Vagina (tissue), 2 donors: ENCODE results near the gene NYNRIN. TPM values are rescaled to one million over a fixed set of nuclear protein-coding genes. Genes with fewer than 3 reads are reported as not detected.

Experiments used
- DNase-seq, 2 donors: peaks; one replicate each; pipeline ENCODE4 v3.0.0-alpha.2; 2017; ENCODE audit errors: extremely low spot score in 2 of 2
- H3K27ac ChIP-seq: fragments of 200-600 bp; sonication (generic); one replicate; pipeline ENCODE4 v1.5.1; 2019
- H3K27me3 ChIP-seq: fragments of 200-600 bp; sonication (generic); one replicate; pipeline ENCODE4 v1.5.1; 2019
- H3K36me3 ChIP-seq, 2 donors: fragments of 200-600 bp; sonication (generic); one replicate each; pipeline ENCODE4 v1.5.1; 2017 to 2019
- H3K4me1 ChIP-seq: fragments of 200-600 bp; sonication (generic); one replicate; pipeline ENCODE4 v1.5.1; 2019
- H3K4me3 ChIP-seq, 2 donors: fragments of 200-600 bp; sonication (generic); 1 replicate in 1 of 2; 2 replicates in 1 of 2; pipeline ENCODE4 v1.5.1; 2016 to 2019
- H3K9me3 ChIP-seq: fragments of 200-600 bp; sonication (generic); one replicate; pipeline ENCODE4 v1.5.1; 2019
- POLR2A ChIP-seq, 2 donors: fragments of 450-650 bp; IDR thresholded peaks; one replicate each; pipeline ENCODE4 v1.6.1; 2017; ENCODE audit warnings: antibody characterized with exemption in 2 of 2, mild to moderate bottlenecking in 2 of 2, moderate library complexity in 2 of 2
- POLR2AphosphoS5 ChIP-seq, 2 donors: sonication (generic); formaldehyde crosslinking; IDR thresholded peaks; one replicate each; pipeline ENCODE4 v1.9.0; 2017; ENCODE audit warnings: antibody characterized with exemption in 2 of 2, mild to moderate bottlenecking in 2 of 2, low read depth in 1 of 2; ENCODE audit not compliant: insufficient read depth in 1 of 2
- intact Hi-C: fragments of 100-400 bp; cut with DNase I; formaldehyde crosslinking; loops from one replicate; pipeline ENCODE4 v1.15.1; 2023
- total RNA-seq: library from RNA; depleted of rRNA; stranded (reverse); fragments of >200 nt; gene quantifications from one replicate; pipeline ENCODE4 v1.2.3, GENCODE V29; 2016
- TF ChIP-seq, protein P1 (sequence below), 3 experiments: fragments of 450-650 bp in 2 of 3; fragments of 200-600 bp in 1 of 3; sonication (generic) in 1 of 3; IDR thresholded peaks; one replicate each; pipeline ENCODE4 v1.5.1; 2017 to 2019; ENCODE audit warnings: antibody characterized with exemption in 3 of 3, mild to moderate bottlenecking in 2 of 3, moderate library complexity in 2 of 3

Gene NYNRIN
- total RNA-seq, 1 donor from 2014 or later, result 14.7 TPM

DNA sequence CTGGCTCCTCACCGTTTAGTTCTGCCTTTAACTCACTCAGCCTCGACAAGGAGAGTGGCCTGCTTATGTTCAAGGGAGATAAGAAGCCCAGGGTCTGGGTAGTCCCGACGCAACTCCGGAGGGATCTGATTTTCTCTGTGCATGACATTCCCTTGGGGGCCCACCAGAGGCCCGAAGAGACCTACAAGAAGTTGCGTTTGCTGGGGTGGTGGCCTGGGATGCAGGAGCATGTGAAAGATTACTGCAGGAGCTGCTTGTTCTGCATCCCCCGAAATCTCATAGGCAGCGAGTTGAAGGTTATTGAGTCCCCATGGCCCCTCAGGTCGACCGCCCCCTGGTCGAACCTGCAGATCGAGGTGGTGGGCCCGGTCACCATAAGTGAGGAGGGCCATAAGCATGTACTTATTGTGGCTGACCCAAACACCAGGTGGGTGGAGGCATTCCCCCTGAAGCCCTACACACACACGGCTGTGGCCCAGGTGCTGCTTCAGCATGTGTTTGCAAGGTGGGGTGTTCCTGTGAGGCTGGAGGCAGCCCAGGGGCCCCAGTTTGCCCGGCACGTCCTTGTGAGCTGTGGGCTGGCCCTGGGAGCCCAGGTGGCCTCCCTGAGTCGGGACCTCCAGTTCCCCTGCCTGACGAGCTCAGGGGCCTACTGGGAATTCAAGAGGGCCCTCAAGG is 17.6 kb downstream of the NYNRIN start:
- Histone ChIP-seq H3K27me3 (no peaks in the 10 kb centered on the region), H3K27ac (no peak overlapping the region), H3K9me3 (no peaks in the 10 kb centered on the region), H3K4me3 (no peak overlapping the region), H3K4me1 (peaks cover 16% of the 10 kb centered on the region), H3K36me3 (peaks cover 0 to 17% of the 10 kb centered on the region in 2 donors)
- no peak for DNase-seq
- intact Hi-C loops, result no loop called here
- TF ChIP-seq POLR2A (IDR thresholded peaks at IDR 0.05) (no peak), POLR2AphosphoS5 (IDR thresholded peaks at IDR 0.05; ENCODE audit: insufficient read depth in 1 of 2, low read depth in 1 of 2) (no peak)
- TF ChIP-seq, protein P1, sequence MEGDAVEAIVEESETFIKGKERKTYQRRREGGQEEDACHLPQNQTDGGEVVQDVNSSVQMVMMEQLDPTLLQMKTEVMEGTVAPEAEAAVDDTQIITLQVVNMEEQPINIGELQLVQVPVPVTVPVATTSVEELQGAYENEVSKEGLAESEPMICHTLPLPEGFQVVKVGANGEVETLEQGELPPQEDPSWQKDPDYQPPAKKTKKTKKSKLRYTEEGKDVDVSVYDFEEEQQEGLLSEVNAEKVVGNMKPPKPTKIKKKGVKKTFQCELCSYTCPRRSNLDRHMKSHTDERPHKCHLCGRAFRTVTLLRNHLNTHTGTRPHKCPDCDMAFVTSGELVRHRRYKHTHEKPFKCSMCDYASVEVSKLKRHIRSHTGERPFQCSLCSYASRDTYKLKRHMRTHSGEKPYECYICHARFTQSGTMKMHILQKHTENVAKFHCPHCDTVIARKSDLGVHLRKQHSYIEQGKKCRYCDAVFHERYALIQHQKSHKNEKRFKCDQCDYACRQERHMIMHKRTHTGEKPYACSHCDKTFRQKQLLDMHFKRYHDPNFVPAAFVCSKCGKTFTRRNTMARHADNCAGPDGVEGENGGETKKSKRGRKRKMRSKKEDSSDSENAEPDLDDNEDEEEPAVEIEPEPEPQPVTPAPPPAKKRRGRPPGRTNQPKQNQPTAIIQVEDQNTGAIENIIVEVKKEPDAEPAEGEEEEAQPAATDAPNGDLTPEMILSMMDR (IDR thresholded peaks at IDR 0.05), result no peak

DNA sequence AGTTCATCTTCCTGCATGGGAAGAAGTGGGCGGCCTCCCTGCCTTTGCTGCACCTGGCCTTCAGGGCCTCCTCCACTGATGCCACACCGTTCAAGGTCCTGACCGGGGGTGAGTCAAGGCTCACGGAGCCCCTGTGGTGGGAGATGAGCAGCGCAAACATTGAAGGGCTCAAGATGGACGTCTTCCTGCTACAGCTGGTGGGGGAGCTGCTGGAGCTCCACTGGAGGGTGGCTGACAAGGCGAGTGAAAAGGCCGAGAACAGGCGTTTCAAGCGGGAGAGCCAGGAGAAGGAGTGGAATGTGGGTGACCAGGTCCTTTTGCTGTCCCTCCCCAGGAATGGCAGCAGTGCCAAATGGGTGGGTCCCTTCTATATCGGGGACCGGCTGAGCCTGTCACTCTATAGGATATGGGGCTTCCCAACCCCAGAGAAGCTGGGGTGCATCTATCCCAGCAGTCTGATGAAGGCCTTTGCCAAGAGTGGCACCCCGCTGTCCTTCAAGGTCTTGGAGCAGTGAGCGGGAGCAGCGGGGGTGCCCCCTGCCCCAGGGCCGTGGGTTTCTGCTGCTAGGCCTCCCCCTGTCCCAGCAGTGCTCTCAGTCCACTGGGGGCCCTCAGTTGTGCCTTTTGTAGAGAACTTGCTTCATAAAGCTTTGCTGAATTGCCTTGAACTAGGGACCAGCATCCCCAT is 18.3 kb downstream of the NYNRIN start:
- Histone ChIP-seq H3K4me1 (peaks cover 16% of the 10 kb centered on the region), H3K27ac (no peak overlapping the region), H3K36me3 (peaks cover 0 to 17% of the 10 kb centered on the region in 2 donors), H3K9me3 (no peaks in the 10 kb centered on the region), H3K27me3 (no peaks in the 10 kb centered on the region), H3K4me3 (no peak overlapping the region)
- intact Hi-C loops, result no loop called here
- no peak for TF ChIP-seq POLR2AphosphoS5 (IDR thresholded peaks at IDR 0.05; ENCODE audit: insufficient read depth in 1 of 2, low read depth in 1 of 2)
- TF ChIP-seq, protein P1 (IDR thresholded peaks at IDR 0.05), result no peak
- no peak for TF ChIP-seq POLR2A (IDR thresholded peaks at IDR 0.05)
- no peak for DNase-seq

DNA sequence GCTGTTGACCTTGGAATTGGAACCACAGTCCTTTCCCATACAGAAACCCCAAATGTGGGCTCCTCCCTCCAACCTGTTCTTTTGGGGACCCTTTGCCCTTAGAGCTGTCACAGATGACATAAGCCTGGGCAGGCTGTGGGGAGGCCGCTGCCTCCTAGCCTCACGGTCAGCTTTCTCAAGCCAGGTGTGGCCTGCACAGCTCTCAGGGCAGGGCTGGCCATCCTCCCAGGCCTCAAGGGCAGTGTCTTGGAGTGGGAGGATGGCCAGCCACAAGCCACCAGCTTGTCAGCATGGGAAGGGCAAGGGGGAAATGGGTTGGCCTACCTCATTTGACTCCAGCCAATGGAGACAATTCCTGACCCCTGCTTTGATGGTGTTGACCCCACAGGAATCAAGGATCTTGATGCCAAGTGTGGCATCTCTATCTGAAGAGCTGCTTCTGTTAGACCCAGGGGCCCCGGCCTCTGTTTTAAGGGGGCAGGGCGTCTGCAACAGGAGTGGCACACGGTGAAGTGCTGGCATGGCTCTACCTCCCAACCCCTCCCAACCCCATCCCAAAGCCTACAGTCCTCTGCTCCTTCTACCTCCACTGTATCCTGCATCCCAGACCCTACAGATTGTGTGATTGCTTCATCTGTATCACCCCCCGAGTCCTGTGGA is 19.2 kb downstream of the NYNRIN start:
- TF ChIP-seq POLR2AphosphoS5 (IDR thresholded peaks at IDR 0.05; ENCODE audit: insufficient read depth in 1 of 2, low read depth in 1 of 2), result no peak
- no peak for TF ChIP-seq POLR2A (IDR thresholded peaks at IDR 0.05)
- TF ChIP-seq, protein P1 (IDR thresholded peaks at IDR 0.05), result no peak
- intact Hi-C loops, result no loop called here
- no peak for DNase-seq
- H3K4me3 ChIP-seq, result no peak overlapping the region
- no peaks in the 10 kb centered on the region for H3K9me3 ChIP-seq
- H3K27ac ChIP-seq, result no peak overlapping the region
- H3K27me3 ChIP-seq, result no peaks in the 10 kb centered on the region
- peaks cover 0 to 17% of the 10 kb centered on the region in 2 donors for H3K36me3 ChIP-seq
- peaks cover 16% of the 10 kb centered on the region for H3K4me1 ChIP-seq

DNA sequence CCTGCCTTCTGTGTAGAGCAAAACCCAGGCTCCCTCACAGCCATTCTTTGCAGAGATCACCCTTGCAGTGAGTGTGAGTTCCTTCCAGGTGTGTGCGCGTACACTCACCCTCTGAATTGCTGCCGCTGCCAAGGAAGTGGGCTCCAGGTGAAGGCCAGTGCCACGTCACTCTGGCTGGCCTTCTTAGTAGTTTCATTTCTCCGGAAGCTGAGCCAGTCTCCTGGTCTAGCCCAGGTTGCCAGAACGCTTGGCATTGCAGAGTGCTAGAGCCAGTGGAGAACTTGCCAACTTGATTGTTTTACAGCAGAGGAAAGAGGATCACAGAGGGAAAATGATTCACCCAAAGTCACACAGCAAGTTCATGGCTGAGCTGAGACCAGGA is 19.7 kb downstream of the NYNRIN start:
- no peak for DNase-seq
- Histone ChIP-seq H3K4me3 (no peak overlapping the region), H3K4me1 (peaks cover 16% of the 10 kb centered on the region), H3K27me3 (no peaks in the 10 kb centered on the region), H3K9me3 (no peaks in the 10 kb centered on the region), H3K36me3 (peaks cover 0 to 17% of the 10 kb centered on the region in 2 donors), H3K27ac (no peak overlapping the region)
- TF ChIP-seq, protein P1 (IDR thresholded peaks at IDR 0.05), result no peak
- TF ChIP-seq POLR2A (IDR thresholded peaks at IDR 0.05) (no peak), POLR2AphosphoS5 (IDR thresholded peaks at IDR 0.05; ENCODE audit: insufficient read depth in 1 of 2, low read depth in 1 of 2) (peak in 1 of 2 donors; percentile 20)
- intact Hi-C loops, result no loop called here
